Ovary (tissue), 3 donors: ENCODE results near the gene PLEKHA6.

Experiments used
- CTCF ChIP-seq, 3 donors: fragments of 450-650 bp in 2 of 3; fragments of 200-600 bp in 1 of 3; IDR thresholded peaks; one replicate each; pipeline versions ENCODE4 v1.5.1 to v1.8.0; 2016 to 2022; ENCODE audit warnings: antibody characterized with exemption in 3 of 3, mild to moderate bottlenecking in 1 of 3
- EP300 ChIP-seq: sonication (generic); formaldehyde crosslinking; IDR thresholded peaks from one replicate; pipeline ENCODE4 v1.6.1; 2017; ENCODE audit warnings: antibody characterized with exemption
- POLR2A ChIP-seq: fragments of 450-650 bp; IDR thresholded peaks from one replicate; pipeline ENCODE4 v1.6.1; 2017; ENCODE audit warnings: antibody characterized with exemption, mild to moderate bottlenecking, moderate library complexity
- donor health status: DM: no; HTN: no; CAD: no.

- TF ChIP-seq CTCF (IDR thresholded peaks at IDR 0.05) (no peak), EP300 (no peak), POLR2A (no peak)
These were observed 133.6 kb downstream of the PLEKHA6 start for GRCh38 chr1:204225841-204226735.
